Measurements from ENCODE around the gene HYCC1. TPM values are rescaled to one million over a fixed set of nuclear protein-coding genes. Genes with fewer than 3 reads are reported as not detected.

HYCC1 gene
- total RNA-seq, 1 experiment from 2014 or later: 125 TPM

GRCh38 chr7:23013715-23014649 lies at the start of gene HYCC1 (continued):
- TF ChIP-seq PRDM15 (CRISPR knock-in tag; IDR thresholded peaks at IDR 0.05) (no peak), ATF2 (CRISPR knock-in tag; IDR thresholded peaks at IDR 0.05; ENCODE audit: borderline replicate concordance, low read depth) (no peak), TP53 (CRISPR knock-in tag; IDR thresholded peaks at IDR 0.05) (no peak), PRRX2 (CRISPR knock-in tag; IDR thresholded peaks at IDR 0.05) (no peak), ZNF281 (CRISPR knock-in tag; IDR thresholded peaks at IDR 0.05) (no peak), TEAD1 (CRISPR knock-in tag; IDR thresholded peaks at IDR 0.05) (peak; percentile 73; the same call in 1 of the 2 replicates), RORB (CRISPR knock-in tag; IDR thresholded peaks at IDR 0.05) (no peak), KAT7 (CRISPR knock-in tag; IDR thresholded peaks at IDR 0.05; ENCODE audit: borderline replicate concordance) (no peak), ESRRA (CRISPR knock-in tag; IDR thresholded peaks at IDR 0.05; ENCODE audit: borderline replicate concordance) (no peak), USF2 (CRISPR knock-in tag; IDR thresholded peaks at IDR 0.05) (no peak)
- TF ChIP-seq, protein P1, sequence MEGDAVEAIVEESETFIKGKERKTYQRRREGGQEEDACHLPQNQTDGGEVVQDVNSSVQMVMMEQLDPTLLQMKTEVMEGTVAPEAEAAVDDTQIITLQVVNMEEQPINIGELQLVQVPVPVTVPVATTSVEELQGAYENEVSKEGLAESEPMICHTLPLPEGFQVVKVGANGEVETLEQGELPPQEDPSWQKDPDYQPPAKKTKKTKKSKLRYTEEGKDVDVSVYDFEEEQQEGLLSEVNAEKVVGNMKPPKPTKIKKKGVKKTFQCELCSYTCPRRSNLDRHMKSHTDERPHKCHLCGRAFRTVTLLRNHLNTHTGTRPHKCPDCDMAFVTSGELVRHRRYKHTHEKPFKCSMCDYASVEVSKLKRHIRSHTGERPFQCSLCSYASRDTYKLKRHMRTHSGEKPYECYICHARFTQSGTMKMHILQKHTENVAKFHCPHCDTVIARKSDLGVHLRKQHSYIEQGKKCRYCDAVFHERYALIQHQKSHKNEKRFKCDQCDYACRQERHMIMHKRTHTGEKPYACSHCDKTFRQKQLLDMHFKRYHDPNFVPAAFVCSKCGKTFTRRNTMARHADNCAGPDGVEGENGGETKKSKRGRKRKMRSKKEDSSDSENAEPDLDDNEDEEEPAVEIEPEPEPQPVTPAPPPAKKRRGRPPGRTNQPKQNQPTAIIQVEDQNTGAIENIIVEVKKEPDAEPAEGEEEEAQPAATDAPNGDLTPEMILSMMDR (IDR thresholded peaks at IDR 0.05): no peak; the same call in 1 of the 2 replicates
- TF ChIP-seq, protein P2, sequence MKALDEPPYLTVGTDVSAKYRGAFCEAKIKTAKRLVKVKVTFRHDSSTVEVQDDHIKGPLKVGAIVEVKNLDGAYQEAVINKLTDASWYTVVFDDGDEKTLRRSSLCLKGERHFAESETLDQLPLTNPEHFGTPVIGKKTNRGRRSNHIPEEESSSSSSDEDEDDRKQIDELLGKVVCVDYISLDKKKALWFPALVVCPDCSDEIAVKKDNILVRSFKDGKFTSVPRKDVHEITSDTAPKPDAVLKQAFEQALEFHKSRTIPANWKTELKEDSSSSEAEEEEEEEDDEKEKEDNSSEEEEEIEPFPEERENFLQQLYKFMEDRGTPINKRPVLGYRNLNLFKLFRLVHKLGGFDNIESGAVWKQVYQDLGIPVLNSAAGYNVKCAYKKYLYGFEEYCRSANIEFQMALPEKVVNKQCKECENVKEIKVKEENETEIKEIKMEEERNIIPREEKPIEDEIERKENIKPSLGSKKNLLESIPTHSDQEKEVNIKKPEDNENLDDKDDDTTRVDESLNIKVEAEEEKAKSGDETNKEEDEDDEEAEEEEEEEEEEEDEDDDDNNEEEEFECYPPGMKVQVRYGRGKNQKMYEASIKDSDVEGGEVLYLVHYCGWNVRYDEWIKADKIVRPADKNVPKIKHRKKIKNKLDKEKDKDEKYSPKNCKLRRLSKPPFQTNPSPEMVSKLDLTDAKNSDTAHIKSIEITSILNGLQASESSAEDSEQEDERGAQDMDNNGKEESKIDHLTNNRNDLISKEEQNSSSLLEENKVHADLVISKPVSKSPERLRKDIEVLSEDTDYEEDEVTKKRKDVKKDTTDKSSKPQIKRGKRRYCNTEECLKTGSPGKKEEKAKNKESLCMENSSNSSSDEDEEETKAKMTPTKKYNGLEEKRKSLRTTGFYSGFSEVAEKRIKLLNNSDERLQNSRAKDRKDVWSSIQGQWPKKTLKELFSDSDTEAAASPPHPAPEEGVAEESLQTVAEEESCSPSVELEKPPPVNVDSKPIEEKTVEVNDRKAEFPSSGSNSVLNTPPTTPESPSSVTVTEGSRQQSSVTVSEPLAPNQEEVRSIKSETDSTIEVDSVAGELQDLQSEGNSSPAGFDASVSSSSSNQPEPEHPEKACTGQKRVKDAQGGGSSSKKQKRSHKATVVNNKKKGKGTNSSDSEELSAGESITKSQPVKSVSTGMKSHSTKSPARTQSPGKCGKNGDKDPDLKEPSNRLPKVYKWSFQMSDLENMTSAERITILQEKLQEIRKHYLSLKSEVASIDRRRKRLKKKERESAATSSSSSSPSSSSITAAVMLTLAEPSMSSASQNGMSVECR (CRISPR knock-in tag; IDR thresholded peaks at IDR 0.05; ENCODE audit: borderline replicate concordance): peak; percentile 41; the same call in 1 of the 2 replicates
- TF ChIP-seq, protein P3, sequence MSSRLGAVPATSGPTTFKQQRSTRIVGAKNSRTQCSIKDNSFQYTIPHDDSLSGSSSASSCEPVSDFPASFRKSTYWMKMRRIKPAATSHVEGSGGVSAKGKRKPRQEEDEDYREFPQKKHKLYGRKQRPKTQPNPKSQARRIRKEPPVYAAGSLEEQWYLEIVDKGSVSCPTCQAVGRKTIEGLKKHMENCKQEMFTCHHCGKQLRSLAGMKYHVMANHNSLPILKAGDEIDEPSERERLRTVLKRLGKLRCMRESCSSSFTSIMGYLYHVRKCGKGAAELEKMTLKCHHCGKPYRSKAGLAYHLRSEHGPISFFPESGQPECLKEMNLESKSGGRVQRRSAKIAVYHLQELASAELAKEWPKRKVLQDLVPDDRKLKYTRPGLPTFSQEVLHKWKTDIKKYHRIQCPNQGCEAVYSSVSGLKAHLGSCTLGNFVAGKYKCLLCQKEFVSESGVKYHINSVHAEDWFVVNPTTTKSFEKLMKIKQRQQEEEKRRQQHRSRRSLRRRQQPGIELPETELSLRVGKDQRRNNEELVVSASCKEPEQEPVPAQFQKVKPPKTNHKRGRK (CRISPR knock-in tag; IDR thresholded peaks at IDR 0.05; ENCODE audit: borderline replicate concordance): no peak
- TF ChIP-seq, protein P4, sequence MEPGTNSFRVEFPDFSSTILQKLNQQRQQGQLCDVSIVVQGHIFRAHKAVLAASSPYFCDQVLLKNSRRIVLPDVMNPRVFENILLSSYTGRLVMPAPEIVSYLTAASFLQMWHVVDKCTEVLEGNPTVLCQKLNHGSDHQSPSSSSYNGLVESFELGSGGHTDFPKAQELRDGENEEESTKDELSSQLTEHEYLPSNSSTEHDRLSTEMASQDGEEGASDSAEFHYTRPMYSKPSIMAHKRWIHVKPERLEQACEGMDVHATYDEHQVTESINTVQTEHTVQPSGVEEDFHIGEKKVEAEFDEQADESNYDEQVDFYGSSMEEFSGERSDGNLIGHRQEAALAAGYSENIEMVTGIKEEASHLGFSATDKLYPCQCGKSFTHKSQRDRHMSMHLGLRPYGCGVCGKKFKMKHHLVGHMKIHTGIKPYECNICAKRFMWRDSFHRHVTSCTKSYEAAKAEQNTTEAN (CRISPR knock-in tag; IDR thresholded peaks at IDR 0.05): no peak
- TF ChIP-seq, protein P5, sequence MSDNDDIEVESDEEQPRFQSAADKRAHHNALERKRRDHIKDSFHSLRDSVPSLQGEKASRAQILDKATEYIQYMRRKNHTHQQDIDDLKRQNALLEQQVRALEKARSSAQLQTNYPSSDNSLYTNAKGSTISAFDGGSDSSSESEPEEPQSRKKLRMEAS (CRISPR knock-in tag; IDR thresholded peaks at IDR 0.05): peak; percentile 67

All from WTC11 (cell line).